K562 (cell line): Measurements from ENCODE around the gene GFOD1. TPM values are rescaled to one million over a fixed set of nuclear protein-coding genes. Genes with fewer than 3 reads are reported as not detected.

ENCODE experiments used
- ATF3 ChIP-seq, 2 experiments: fragments of 450-650 bp in 1 of 2; sonication (generic) in 1 of 2; formaldehyde crosslinking in 1 of 2; IDR thresholded peaks in 1 of 2; conservative IDR thresholded peaks in 1 of 2; 2 replicates each; pipeline versions ENCODE4 v1.6.1 to v1.8.1; 2016 to 2023; ENCODE audit warnings: mild to moderate bottlenecking in 2 of 2, moderate library complexity in 2 of 2, inconsistent platforms in 1 of 2, missing genetic modification reagents in 1 of 2
- KLF13 ChIP-seq: fragments of 450-650 bp; IDR thresholded peaks from 2 replicates; pipeline ENCODE4 v1.6.1; 2016; ENCODE audit warnings: missing genetic modification characterization, low read depth, mild to moderate bottlenecking, missing compliant biosample characterization, moderate library complexity, borderline replicate concordance
- MAFG ChIP-seq: fragments of 450-650 bp; conservative IDR thresholded peaks from 2 replicates; pipeline ENCODE4 v1.6.1; 2016; ENCODE audit warnings: missing genetic modification characterization, missing compliant biosample characterization
- MECOM ChIP-seq: fragments of 250-450 bp; sonication (Bioruptor Pico); IDR thresholded peaks from 2 replicates; pipeline ENCODE4 v1.8.0; 2022; ENCODE audit warnings: inconsistent platforms
- MTA2 ChIP-seq: fragments of 450-650 bp; IDR thresholded peaks from 2 replicates; pipeline ENCODE4 v1.6.1; 2016; ENCODE audit warnings: low read depth
- NCOA2 ChIP-seq, 2 experiments: fragments of 450-650 bp; IDR thresholded peaks; 2 replicates each; pipeline ENCODE4 v1.6.1; 2018; ENCODE audit warnings: mild to moderate bottlenecking in 2 of 2, moderate library complexity in 1 of 2; ENCODE audit not compliant: partially characterized antibody in 2 of 2
- NFE2 ChIP-seq: IDR thresholded peaks from 2 replicates; pipeline ENCODE4 v1.6.1; 2014; ENCODE audit warnings: antibody characterized with exemption, low read depth
- PHB2 ChIP-seq: fragments of 450-650 bp; IDR thresholded peaks from 2 replicates; pipeline ENCODE4 v1.6.1; 2017; ENCODE audit warnings: low read depth
- PML ChIP-seq: IDR thresholded peaks from 2 replicates; pipeline ENCODE4 v1.6.1; 2012; ENCODE audit warnings: low read length, inconsistent platforms
- RAD51 ChIP-seq: fragments of 450-650 bp; IDR thresholded peaks from 2 replicates; pipeline ENCODE4 v1.7.1; 2016; ENCODE audit warnings: low read depth, mild to moderate bottlenecking, borderline replicate concordance
- RBBP5 ChIP-seq: fragments of 200-600 bp; sonication (generic); IDR thresholded peaks from 2 replicates; pipeline ENCODE4 v1.6.1; 2012; ENCODE audit warnings: borderline replicate concordance, mild to moderate bottlenecking, low read length, control low read depth, inconsistent platforms; ENCODE audit not compliant: insufficient read depth, poor library complexity, severe bottlenecking
- THRB ChIP-seq: fragments of 450-650 bp; formaldehyde crosslinking; conservative IDR thresholded peaks from 2 replicates; pipeline ENCODE4 v1.4.0; 2022; ENCODE audit warnings: mild to moderate bottlenecking, missing genetic modification characterization
- ZC3H11A ChIP-seq: IDR thresholded peaks from 2 replicates; pipeline ENCODE4 v1.6.1; 2012; ENCODE audit warnings: low read depth, low read length, improper control_type of control experiment
- ZNF217 ChIP-seq: sonication (generic); formaldehyde crosslinking; IDR thresholded peaks from 2 replicates; pipeline ENCODE4 v1.8.0; 2022; ENCODE audit warnings: mild to moderate bottlenecking, missing genetic modification reagents
- ZNF589 ChIP-seq: fragments of 200-800 bp; sonication (Bioruptor generic); IDR thresholded peaks from 2 replicates; pipeline ENCODE4 v1.6.1; 2016; ENCODE audit warnings: low read depth, missing genetic modification characterization, missing compliant biosample characterization
- polyA plus RNA-seq, 8 experiments: library from polyadenylated mRNA; depleted of rRNA in 4 of 8; stranded (reverse) in 5 of 8; unstranded in 3 of 8; fragments of >200 nt; fragmentation: Nextera tagmentation in 2 of 8; fragmentation: Illumina TruSeq in 1 of 8; extraction: Ambion mirVana in 2 of 8; extraction: Trizol in 1 of 8; gene quantifications; 2 replicates each; pipeline versions ENCODE4 v1.2.1 to v1.2.3, GENCODE V29; 2011 to 2014; ENCODE audit warnings: inconsistent platforms in 1 of 8, missing spikeins in 1 of 8
- total RNA-seq, 7 experiments: library from RNA; depleted of rRNA in 6 of 7; stranded (reverse); fragments of >200 nt in 6 of 7; fragmentation: Illumina TruSeq in 2 of 7; extraction: Trizol in 2 of 7; gene quantifications; 2 replicates each; pipeline versions ENCODE4 v1.2.1 to v1.2.3, GENCODE V29; 2011 to 2021; ENCODE audit warnings: low replicate concordance in 1 of 7
- TF ChIP-seq, protein P1 (sequence below): fragments of 250-450 bp; sonication (Bioruptor Pico); IDR thresholded peaks from 2 replicates; pipeline ENCODE4 v1.5.0; 2022; ENCODE audit warnings: mild to moderate bottlenecking
- TF ChIP-seq, protein P2 (sequence below): fragments of 250-450 bp; sonication (Bioruptor Pico); IDR thresholded peaks from 2 replicates; pipeline ENCODE4 v1.5.0; 2021
- TF ChIP-seq, protein P3 (sequence below): fragments of 450-650 bp; IDR thresholded peaks from 2 replicates; pipeline ENCODE4 v1.6.1; 2016; ENCODE audit warnings: mild to moderate bottlenecking

GFOD1 gene
- total and polyA plus RNA-seq, 9 of the 15 experiments (the other 6 are each of a cell fraction or from before 2014, with no cell fraction given) = 3.8 to 12.0 (median 8.2) TPM

- TF ChIP-seq, protein P1, sequence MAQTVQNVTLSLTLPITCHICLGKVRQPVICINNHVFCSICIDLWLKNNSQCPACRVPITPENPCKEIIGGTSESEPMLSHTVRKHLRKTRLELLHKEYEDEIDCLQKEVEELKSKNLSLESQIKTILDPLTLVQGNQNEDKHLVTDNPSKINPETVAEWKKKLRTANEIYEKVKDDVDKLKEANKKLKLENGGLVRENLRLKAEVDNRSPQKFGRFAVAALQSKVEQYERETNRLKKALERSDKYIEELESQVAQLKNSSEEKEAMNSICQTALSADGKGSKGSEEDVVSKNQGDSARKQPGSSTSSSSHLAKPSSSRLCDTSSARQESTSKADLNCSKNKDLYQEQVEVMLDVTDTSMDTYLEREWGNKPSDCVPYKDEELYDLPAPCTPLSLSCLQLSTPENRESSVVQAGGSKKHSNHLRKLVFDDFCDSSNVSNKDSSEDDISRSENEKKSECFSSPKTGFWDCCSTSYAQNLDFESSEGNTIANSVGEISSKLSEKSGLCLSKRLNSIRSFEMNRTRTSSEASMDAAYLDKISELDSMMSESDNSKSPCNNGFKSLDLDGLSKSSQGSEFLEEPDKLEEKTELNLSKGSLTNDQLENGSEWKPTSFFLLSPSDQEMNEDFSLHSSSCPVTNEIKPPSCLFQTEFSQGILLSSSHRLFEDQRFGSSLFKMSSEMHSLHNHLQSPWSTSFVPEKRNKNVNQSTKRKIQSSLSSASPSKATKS (CRISPR knock-in tag) = no peak
- TF ChIP-seq MAFG (tag) = no peak
- no peak for TF ChIP-seq RBBP5
- TF ChIP-seq MECOM (CRISPR knock-in tag) = peak; percentile 22; the same call in 1 of the 2 replicates
- no peak for TF ChIP-seq ZC3H11A
- no peak for TF ChIP-seq RAD51
- peak; percentile 30; the same call in 1 of the 2 replicates for TF ChIP-seq NFE2
- no peak for TF ChIP-seq NCOA2 (IDR thresholded peaks at IDR 0.05; ENCODE audit: partially characterized antibody in 2 of 2)
- TF ChIP-seq KLF13 (tag) = no peak
- TF ChIP-seq MTA2 = peak; percentile 84
- TF ChIP-seq PML = peak; percentile 90
- TF ChIP-seq PHB2 = peak; percentile 72; the same call in 1 of the 2 replicates
- no peak for TF ChIP-seq THRB (CRISPR knock-in tag)
- no peak for TF ChIP-seq ZNF217
- no peak for TF ChIP-seq ZNF589 (CRISPR knock-in tag)
- TF ChIP-seq, protein P2, sequence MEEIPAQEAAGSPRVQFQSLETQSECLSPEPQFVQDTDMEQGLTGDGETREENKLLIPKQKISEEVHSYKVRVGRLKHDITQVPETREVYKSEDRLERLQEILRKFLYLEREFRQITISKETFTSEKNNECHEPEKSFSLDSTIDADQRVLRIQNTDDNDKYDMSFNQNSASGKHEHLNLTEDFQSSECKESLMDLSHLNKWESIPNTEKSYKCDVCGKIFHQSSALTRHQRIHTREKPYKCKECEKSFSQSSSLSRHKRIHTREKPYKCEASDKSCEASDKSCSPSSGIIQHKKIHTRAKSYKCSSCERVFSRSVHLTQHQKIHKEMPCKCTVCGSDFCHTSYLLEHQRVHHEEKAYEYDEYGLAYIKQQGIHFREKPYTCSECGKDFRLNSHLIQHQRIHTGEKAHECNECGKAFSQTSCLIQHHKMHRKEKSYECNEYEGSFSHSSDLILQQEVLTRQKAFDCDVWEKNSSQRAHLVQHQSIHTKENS (CRISPR knock-in tag) = no peak
- TF ChIP-seq, protein P3, sequence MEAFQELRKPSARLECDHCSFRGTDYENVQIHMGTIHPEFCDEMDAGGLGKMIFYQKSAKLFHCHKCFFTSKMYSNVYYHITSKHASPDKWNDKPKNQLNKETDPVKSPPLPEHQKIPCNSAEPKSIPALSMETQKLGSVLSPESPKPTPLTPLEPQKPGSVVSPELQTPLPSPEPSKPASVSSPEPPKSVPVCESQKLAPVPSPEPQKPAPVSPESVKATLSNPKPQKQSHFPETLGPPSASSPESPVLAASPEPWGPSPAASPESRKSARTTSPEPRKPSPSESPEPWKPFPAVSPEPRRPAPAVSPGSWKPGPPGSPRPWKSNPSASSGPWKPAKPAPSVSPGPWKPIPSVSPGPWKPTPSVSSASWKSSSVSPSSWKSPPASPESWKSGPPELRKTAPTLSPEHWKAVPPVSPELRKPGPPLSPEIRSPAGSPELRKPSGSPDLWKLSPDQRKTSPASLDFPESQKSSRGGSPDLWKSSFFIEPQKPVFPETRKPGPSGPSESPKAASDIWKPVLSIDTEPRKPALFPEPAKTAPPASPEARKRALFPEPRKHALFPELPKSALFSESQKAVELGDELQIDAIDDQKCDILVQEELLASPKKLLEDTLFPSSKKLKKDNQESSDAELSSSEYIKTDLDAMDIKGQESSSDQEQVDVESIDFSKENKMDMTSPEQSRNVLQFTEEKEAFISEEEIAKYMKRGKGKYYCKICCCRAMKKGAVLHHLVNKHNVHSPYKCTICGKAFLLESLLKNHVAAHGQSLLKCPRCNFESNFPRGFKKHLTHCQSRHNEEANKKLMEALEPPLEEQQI = 0 out of 2 replicates have a peak, but pooled peaks have one; percentile 15
- TF ChIP-seq ATF3 (IDR thresholded peaks at IDR 0.05) = no peak
- no peak for TF ChIP-seq ATF3 (CRISPR knock-in tag; conservative IDR thresholded peaks at IDR 0.05)
Observed at GRCh38 chr6:13319891-13320564, 167.4 kb downstream of the GFOD1 start (continued).
